SK-N-SH treated with all-trans-retinoic acid at 6 μM for 48 hours (cell line): ENCODE data around the gene OR3A2.
"Not testable (repeated sequence)": the region's sequence is repeated elsewhere in the genome, so short reads cannot be mapped to it uniquely, and the experiment has no call there.

Source experiments
- BACH2 ChIP-seq: fragments of 250-450 bp; sonication (Bioruptor Pico); IDR thresholded peaks from 2 replicates; pipeline ENCODE4 v1.9.0; 2021; ENCODE audit warnings: mild to moderate bottlenecking, borderline replicate concordance
- TCF4 ChIP-seq: fragments of 250-450 bp; sonication (Bioruptor Pico); IDR thresholded peaks from 2 replicates; pipeline ENCODE4 v1.8.0; 2021; ENCODE audit warnings: mild to moderate bottlenecking, moderate library complexity, borderline replicate concordance
- ZFP3 ChIP-seq: fragments of 250-450 bp; sonication (Bioruptor Pico); IDR thresholded peaks from 2 replicates; pipeline ENCODE4 v1.5.0; 2020; ENCODE audit warnings: mild to moderate bottlenecking, moderate library complexity
- ZFP30 ChIP-seq: fragments of 450-650 bp; formaldehyde crosslinking; IDR thresholded peaks from 2 replicates; pipeline ENCODE4 v1.5.0; 2022; ENCODE audit warnings: mild to moderate bottlenecking, moderate library complexity
- ZNF70 ChIP-seq: fragments of 450-650 bp; formaldehyde crosslinking; IDR thresholded peaks from 2 replicates; pipeline ENCODE4 v1.5.0; 2020; ENCODE audit warnings: mild to moderate bottlenecking, moderate library complexity
- TF ChIP-seq, protein P1 (sequence below): fragments of 250-450 bp; sonication (Bioruptor Pico); IDR thresholded peaks from 2 replicates; pipeline ENCODE4 v1.5.1; 2020; ENCODE audit warnings: low read depth, mild to moderate bottlenecking, moderate library complexity

DNA sequence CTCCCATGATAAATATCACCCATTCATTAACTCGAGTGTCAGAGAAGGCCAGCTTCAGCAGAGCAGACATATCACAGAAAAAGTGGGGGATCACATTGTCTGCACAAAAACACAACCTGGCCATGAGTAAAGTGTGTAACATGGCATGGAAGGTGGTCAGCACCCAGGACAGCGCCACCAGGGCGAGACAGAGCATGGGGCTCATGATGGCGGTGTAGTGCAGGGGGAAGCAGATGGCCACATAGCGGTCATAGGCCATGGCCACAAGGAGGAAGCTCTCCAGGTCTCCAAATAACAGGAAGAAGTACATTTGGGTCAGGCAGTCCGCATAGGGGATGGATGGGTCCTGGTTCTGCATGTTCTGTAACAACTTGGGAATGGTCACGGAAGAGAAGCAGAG is 11.7 kb upstream of the OR3A2 start:
- not testable (repeated sequence) for TF ChIP-seq TCF4 (CRISPR knock-in tag); BACH2 (CRISPR knock-in tag); ZFP3 (CRISPR knock-in tag); ZFP30; ZNF70 (CRISPR knock-in tag)
- TF ChIP-seq, protein P1, sequence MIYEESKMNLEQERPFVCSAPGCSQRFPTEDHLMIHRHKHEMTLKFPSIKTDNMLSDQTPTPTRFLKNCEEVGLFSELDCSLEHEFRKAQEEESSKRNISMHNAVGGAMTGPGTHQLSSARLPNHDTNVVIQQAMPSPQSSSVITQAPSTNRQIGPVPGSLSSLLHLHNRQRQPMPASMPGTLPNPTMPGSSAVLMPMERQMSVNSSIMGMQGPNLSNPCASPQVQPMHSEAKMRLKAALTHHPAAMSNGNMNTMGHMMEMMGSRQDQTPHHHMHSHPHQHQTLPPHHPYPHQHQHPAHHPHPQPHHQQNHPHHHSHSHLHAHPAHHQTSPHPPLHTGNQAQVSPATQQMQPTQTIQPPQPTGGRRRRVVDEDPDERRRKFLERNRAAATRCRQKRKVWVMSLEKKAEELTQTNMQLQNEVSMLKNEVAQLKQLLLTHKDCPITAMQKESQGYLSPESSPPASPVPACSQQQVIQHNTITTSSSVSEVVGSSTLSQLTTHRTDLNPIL (CRISPR knock-in tag) = not testable (repeated sequence)
